PC-9 (cell line): ENCODE data around the gene SIAH2.

ENCODE experiments used
- CTCF ChIP-seq: fragments of 200-600 bp; sonication (generic); conservative IDR thresholded peaks from 2 replicates; pipeline ENCODE4 v1.6.1; 2017; ENCODE audit warnings: mixed run types, antibody characterized with exemption, mild to moderate bottlenecking, moderate library complexity
- EZH2 ChIP-seq: fragments of 200-600 bp; sonication (generic); IDR thresholded peaks from 2 replicates; pipeline ENCODE4 v1.8.0; 2017; ENCODE audit warnings: antibody characterized with exemption, low read depth

DNA sequence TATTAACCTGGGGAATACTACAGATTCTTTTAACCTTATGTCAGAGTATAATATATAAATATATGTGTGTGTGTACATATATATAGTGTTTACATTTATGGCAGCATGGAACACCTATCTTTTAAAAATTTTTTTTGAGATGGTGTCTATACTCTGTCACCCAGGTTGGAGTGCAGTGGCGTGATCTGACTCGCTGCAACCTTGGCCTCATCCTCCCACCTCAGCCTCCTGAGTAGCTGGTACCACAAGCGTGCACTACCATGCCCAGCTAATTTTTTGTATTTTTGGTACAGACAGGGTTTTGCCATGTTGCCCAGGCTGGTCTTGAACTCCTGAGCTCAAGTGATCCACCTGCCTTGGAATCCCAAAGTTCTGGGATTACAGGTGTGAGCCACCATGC is 40.7 kb downstream of the SIAH2 start:
- TF ChIP-seq CTCF (no peak), EZH2 (no peak)
